Prostate gland (tissue), 2 donors: ENCODE results near the gene ACOT12. TPM values are rescaled to one million over a fixed set of nuclear protein-coding genes. Genes with fewer than 3 reads are reported as not detected.

Experiments
- DNase-seq: peaks from one replicate; pipeline ENCODE4 v3.0.0-alpha.2; 2019; ENCODE audit warnings: low spot score
- H3K27ac ChIP-seq, 2 donors: fragments of 200-600 bp; sonication (generic); 2 replicates each; pipeline ENCODE4 v1.5.1; 2017 to 2019
- H3K27me3 ChIP-seq: fragments of 200-600 bp; sonication (generic); replicated peaks from 2 replicates; pipeline ENCODE4 v1.5.1; 2019; ENCODE audit not compliant: insufficient read depth
- H3K36me3 ChIP-seq, 2 donors: fragments of 200-600 bp; sonication (generic); 1 replicate in 1 of 2; 2 replicates in 1 of 2; pipeline versions ENCODE4 v1.5.1 to v1.8.1; 2017 to 2019
- H3K4me1 ChIP-seq: fragments of 200-600 bp; sonication (generic); replicated peaks from 2 replicates; pipeline ENCODE4 v1.5.1; 2019
- H3K4me3 ChIP-seq, 2 donors: fragments of 200-600 bp; sonication (generic); 2 replicates each; pipeline ENCODE4 v1.5.1; 2017 to 2019
- H3K9me3 ChIP-seq: fragments of 200-600 bp; sonication (generic); 2 replicates; pipeline ENCODE4 v1.5.1; 2017
- CTCF ChIP-seq, 4 experiments: fragments of 200-600 bp in 2 of 4; fragments of 450-650 bp in 2 of 4; sonication (generic) in 2 of 4; IDR thresholded peaks; 1 replicate in 3 of 4; 2 replicates in 1 of 4; pipeline ENCODE4 v1.5.1; 2016 to 2019; ENCODE audit warnings: antibody characterized with exemption in 4 of 4, mild to moderate bottlenecking in 2 of 4, moderate library complexity in 2 of 4
- POLR2A ChIP-seq: fragments of 450-650 bp; IDR thresholded peaks from one replicate; pipeline ENCODE4 v1.6.1; 2016; ENCODE audit warnings: antibody characterized with exemption, mild to moderate bottlenecking
- POLR2AphosphoS5 ChIP-seq: sonication (generic); formaldehyde crosslinking; IDR thresholded peaks from one replicate; pipeline ENCODE4 v1.6.1; 2017; ENCODE audit warnings: antibody characterized with exemption
- WGBS: methylation state at CpG from one replicate; pipeline ENCODE4 v1.1.5; 2018; 5-methylcytosine and 5-hydroxymethylcytosine counted together
- intact Hi-C: fragments of 100-400 bp; cut with DNase I; formaldehyde crosslinking; loops from one replicate; pipeline ENCODE4 v1.14.2; 2022
- total RNA-seq, 2 donors: library from RNA; depleted of rRNA; stranded (reverse); fragments of >200 nt; gene quantifications; one replicate each; pipeline ENCODE4 v1.1.0, GENCODE V29; 2016

ACOT12 gene
- total RNA-seq, 2 donors from 2014 or later, result 1.0 TPM; not detected in 1

- no peaks in the 10 kb centered on the region for H3K27me3 ChIP-seq
- H3K4me3 ChIP-seq, result no peak overlapping the region
- no peak overlapping the region for H3K27ac ChIP-seq
- no peaks in the 10 kb centered on the region for H3K4me1 ChIP-seq
- WGBS, result 72% methylated on average over 3 of the region's 3 CpGs
- TF ChIP-seq POLR2A (no peak), CTCF (IDR thresholded peaks at IDR 0.05) (no peak), POLR2AphosphoS5 (no peak)
- intact Hi-C loops, result loop anchor here (5.0 kb wide), 4 partner anchors 424 to 799 kb away; partner anchors contain the start of gene ATG10
- no peaks in the 10 kb centered on the region for H3K9me3 ChIP-seq
- DNase-seq, result no peak
- no peaks in the 10 kb centered on the region for H3K36me3 ChIP-seq
Measured at GRCh38 chr5:81428446-81428845, 34.5 kb upstream of the ACOT12 start.

GRCh38 chr5:81427566-81427965 is 33.6 kb upstream of the ACOT12 start:
- WGBS, result 94% methylated on average over 1 of the region's 1 CpG
- no peak overlapping the region for H3K27ac ChIP-seq
- H3K27me3 ChIP-seq, result no peaks in the 10 kb centered on the region
- H3K4me3 ChIP-seq, result no peak overlapping the region
- TF ChIP-seq POLR2A (no peak), CTCF (IDR thresholded peaks at IDR 0.05) (no peak), POLR2AphosphoS5 (no peak)
- H3K36me3 ChIP-seq, result no peaks in the 10 kb centered on the region
- H3K9me3 ChIP-seq, result no peaks in the 10 kb centered on the region
- no peak for DNase-seq
- intact Hi-C loops, result loop anchor here (2.0 to 5.0 kb wide), 5 partner anchors 79 to 800 kb away; partner anchors contain the start of gene ATG10
- no peaks in the 10 kb centered on the region for H3K4me1 ChIP-seq

GRCh38 chr5:81426359-81427030 is 32.6 kb upstream of the ACOT12 start:
- TF ChIP-seq POLR2AphosphoS5, result no peak
- no peak for TF ChIP-seq CTCF (IDR thresholded peaks at IDR 0.05)
- no peak for TF ChIP-seq POLR2A
- Histone ChIP-seq H3K27ac (no peak overlapping the region), H3K27me3 (no peaks in the 10 kb centered on the region), H3K36me3 (no peaks in the 10 kb centered on the region), H3K4me1 (no peaks in the 10 kb centered on the region), H3K9me3 (no peaks in the 10 kb centered on the region), H3K4me3 (no peak overlapping the region)
- 61% methylated on average over 3 of the region's 3 CpGs for whole genome bisulfite sequencing
- DNase-seq, result no peak
- intact Hi-C loops, result loop anchor here (2.0 to 5.0 kb wide), 5 partner anchors 80 to 801 kb away; partner anchors contain the start of gene ATG10

GRCh38 chr5:81425569-81425968 is 31.6 kb upstream of the ACOT12 start:
- DNase-seq, result no peak
- no peaks in the 10 kb centered on the region for H3K4me1 ChIP-seq
- H3K27me3 ChIP-seq, result no peaks in the 10 kb centered on the region
- H3K36me3 ChIP-seq, result no peaks in the 10 kb centered on the region
- 0% methylated on average over 2 of the region's 2 CpGs for WGBS
- TF ChIP-seq POLR2A (no peak), POLR2AphosphoS5 (no peak), CTCF (IDR thresholded peaks at IDR 0.05) (peak; percentile 41 to 71 (median 58))
- no peaks in the 10 kb centered on the region for H3K9me3 ChIP-seq
- intact Hi-C loops, result loop anchor here (5.0 kb wide), 4 partner anchors 427 to 802 kb away; partner anchors contain the start of gene ATG10
- H3K4me3 ChIP-seq, result no peak overlapping the region
- H3K27ac ChIP-seq, result no peak overlapping the region

- no peak for TF ChIP-seq POLR2A
- TF ChIP-seq POLR2AphosphoS5, result no peak
- no peak for TF ChIP-seq CTCF (IDR thresholded peaks at IDR 0.05)
- H3K4me1 ChIP-seq, result no peaks in the 10 kb centered on the region
- no peaks in the 10 kb centered on the region for H3K27me3 ChIP-seq
- no peak overlapping the region for H3K4me3 ChIP-seq
- DNase-seq, result no peak
- no peaks in the 10 kb centered on the region for H3K9me3 ChIP-seq
- 96% methylated on average over 1 of the region's 1 CpG for WGBS
- no peaks in the 10 kb centered on the region for H3K36me3 ChIP-seq
- no peak overlapping the region for H3K27ac ChIP-seq
- intact Hi-C loops, result loop anchor here (5.0 kb wide), 5 partner anchors 323 to 803 kb away; partner anchors contain the start of gene ATG10
Measured at GRCh38 chr5:81424728-81425127, 30.8 kb upstream of the ACOT12 start.
